Panc1 (cell line): ENCODE measurements around the gene ZHX3. TPM values are rescaled to one million over a fixed set of nuclear protein-coding genes. Genes with fewer than 3 reads are reported as not detected.

Experiments
- ATAC-seq: fragments of 200-7000 bp; cut with Tn5 transposase; 2 replicates; pipeline ENCODE4 v1.9.1; 2020; ENCODE audit warnings: mild to moderate bottlenecking, moderate library complexity
- BruUV-seq: library from RNA; stranded (reverse); fragments of 400-500 nt; replicated peaks from 2 replicates; lab custom pipeline; 2021; lab: Mats Ljungman, UMichigan
- CTCF ChIA-PET: fragments of 300-600 bp; sonication (Branson Sonifier 250); formaldehyde crosslinking; loops from one replicate; lab custom pipeline; 2022; ENCODE audit warnings: antibody characterized with exemption; lab: Charles Lee
- POLR2A ChIA-PET: fragments of 300-600 bp; sonication (Branson Sonifier 250); formaldehyde crosslinking; loops from one replicate; lab custom pipeline; 2022; ENCODE audit warnings: antibody characterized with exemption; lab: Charles Lee
- DNase-seq: peaks from one replicate; pipeline ENCODE4 v3.0.0-alpha.2; 2010; ENCODE audit warnings: low read depth, low spot score
- H3K27ac ChIP-seq: 2 replicates; pipeline ENCODE4 v1.5.1; 2011; ENCODE audit warnings: mild to moderate bottlenecking, low read length, inconsistent platforms
- H3K27me3 ChIP-seq: fragments of 200-500 bp; sonication (Bioruptor generic); 2 replicates; pipeline ENCODE4 v1.6.0; 2014; ENCODE audit warnings: low read length, inconsistent platforms; ENCODE audit not compliant: control insufficient read depth, insufficient read depth
- H3K36me3 ChIP-seq: fragments of 200-500 bp; sonication (Bioruptor generic); 2 replicates; pipeline ENCODE4 v1.5.1; 2014; ENCODE audit warnings: inconsistent platforms, mild to moderate bottlenecking, low read length, moderate library complexity; ENCODE audit not compliant: control insufficient read depth, insufficient read depth
- H3K4me1 ChIP-seq: 2 replicates; pipeline ENCODE4 v1.5.1; 2011; ENCODE audit warnings: inconsistent platforms, mild to moderate bottlenecking, low read length, moderate library complexity; ENCODE audit not compliant: control insufficient read depth, insufficient read depth
- H3K4me3 ChIP-seq, 2 experiments: 2 replicates each; pipeline ENCODE4 v1.5.1; 2011 to 2012; ENCODE audit warnings: low read depth in 2 of 2, low read length in 2 of 2, mild to moderate bottlenecking in 2 of 2, inconsistent platforms in 1 of 2, moderate library complexity in 1 of 2
- H3K9me3 ChIP-seq: fragments of 200-500 bp; sonication (Bioruptor generic); 2 replicates; pipeline ENCODE4 v1.5.1; 2014; ENCODE audit warnings: low read depth, mild to moderate bottlenecking, inconsistent platforms, low read length, moderate library complexity; ENCODE audit not compliant: control insufficient read depth, insufficient read depth
- CTCF ChIP-seq: fragments of 450-650 bp; IDR thresholded peaks from 2 replicates; pipeline ENCODE4 v1.5.1; 2017; ENCODE audit warnings: mild to moderate bottlenecking
- POLR2AphosphoS5 ChIP-seq: IDR thresholded peaks from 2 replicates; pipeline ENCODE4 v1.6.1; 2012; ENCODE audit warnings: mild to moderate bottlenecking, low read depth, low read length, moderate library complexity
- REST ChIP-seq, 2 experiments: IDR thresholded peaks; 2 replicates each; pipeline ENCODE4 v1.6.1; 2011 to 2012; ENCODE audit warnings: low read depth in 2 of 2, control low read depth in 1 of 2, low read length in 1 of 2, mild to moderate bottlenecking in 1 of 2, moderate library complexity in 1 of 2; ENCODE audit not compliant: insufficient read depth in 1 of 2
- SIN3A ChIP-seq: IDR thresholded peaks from 2 replicates; pipeline ENCODE4 v1.6.1; 2012; ENCODE audit warnings: low read depth, mild to moderate bottlenecking, low read length, moderate library complexity, borderline replicate concordance; ENCODE audit not compliant: insufficient read depth
- TCF7L2 ChIP-seq: IDR thresholded peaks from 2 replicates; pipeline ENCODE4 v1.6.1; 2011; ENCODE audit warnings: mild to moderate bottlenecking, low read depth, low read length, inconsistent platforms
- in situ Hi-C: cut with HindIII; loops from 2 replicates; pipeline ENCODE4 v1.10.0; 2016; ENCODE audit warnings: low sequenced_read_pairs, low pct_unique_long_range_greater_than_20kb
- intact Hi-C: fragments of 100-400 bp; cut with micrococcal nuclease; formaldehyde crosslinking; loops from one replicate; pipeline ENCODE4 v1.10.0; 2022; ENCODE audit not compliant: unreplicated experiment
- total RNA-seq: library from RNA; stranded (reverse); gene quantifications from one replicate; pipeline ENCODE4 v1.2.1, GENCODE V29; 2021; ENCODE audit not compliant: unreplicated experiment

ZHX3 gene
- total RNA-seq, 1 experiment from 2014 or later: 19.8 TPM

- intact Hi-C loops (no loop called here), in situ Hi-C loops (no loop called here)
- H3K27me3 ChIP-seq: no peaks in the 10 kb centered on the region
- no peaks in the 10 kb centered on the region for H3K9me3 ChIP-seq
- no peaks in the 10 kb centered on the region for H3K36me3 ChIP-seq
- ATAC-seq (no peak), DNase-seq (no peak)
- ChIA-PET CTCF (no interaction called here), POLR2A (no interaction called here)
- no peak overlapping the region for H3K27ac ChIP-seq
- TF ChIP-seq POLR2AphosphoS5 (no peak), SIN3A (no peak), TCF7L2 (no peak), REST (IDR thresholded peaks at IDR 0.05; ENCODE audit: insufficient read depth in 1 of 2, low read depth in 2 of 2, low read length in 1 of 2) (no peak), CTCF (no peak)
- BruUV-seq: no TSS peak
- H3K4me3 ChIP-seq: no peak overlapping the region
- H3K4me1 ChIP-seq: no peaks in the 10 kb centered on the region
Observed at GRCh38 chr20:41352666-41353065, 35.1 kb upstream of the ZHX3 start.

- no peaks in the 10 kb centered on the region for H3K27me3 ChIP-seq
- TF ChIP-seq POLR2AphosphoS5: no peak
- no peak for TF ChIP-seq SIN3A
- TF ChIP-seq CTCF: no peak
- no peak for TF ChIP-seq REST (IDR thresholded peaks at IDR 0.05; ENCODE audit: insufficient read depth in 1 of 2, low read depth in 2 of 2, low read length in 1 of 2)
- intact Hi-C loops (no loop called here), in situ Hi-C loops (no loop called here)
- DNase-seq (no peak), ATAC-seq (no peak; the same call in 1 of the 2 replicates)
- no peaks in the 10 kb centered on the region for H3K36me3 ChIP-seq
- no peak overlapping the region for H3K4me3 ChIP-seq
- no peaks in the 10 kb centered on the region for H3K4me1 ChIP-seq
- CTCF ChIA-PET: interaction anchor here (0.7 kb wide), 1 partner anchor 27 kb away, joined by 3 read pairs; no protein-coding TSS in a partner anchor
- BruUV-seq: no TSS peak
- POLR2A ChIA-PET: no interaction called here
- no peak overlapping the region for H3K27ac ChIP-seq
- H3K9me3 ChIP-seq: no peaks in the 10 kb centered on the region
Observed at GRCh38 chr20:41352106-41352505, 34.6 kb upstream of the ZHX3 start.
